Mucosa of descending colon (tissue), 3 donors: ENCODE data around the gene VAV3. TPM values are rescaled to one million over a fixed set of nuclear protein-coding genes. Genes with fewer than 3 reads are reported as not detected.
A peak's percentile ranks its signal among the peaks of the same experiment; 100 is the strongest.

Source experiments
- ATAC-seq: fragments of 200-7000 bp; cut with Tn5 transposase; one replicate; pipeline ENCODE4 v1.9.1; 2020; ENCODE audit warnings: mild to moderate bottlenecking, moderate library complexity
- DNase-seq, 3 donors: peaks; one replicate each; pipeline ENCODE4 v3.0.0-alpha.2; 2020
- H3K36me3 ChIP-seq: fragments of 200-600 bp; one replicate; pipeline ENCODE4 v1.8.0; 2021; ENCODE audit warnings: low read depth, mild to moderate bottlenecking
- H3K4me1 ChIP-seq: fragments of 200-600 bp; one replicate; pipeline ENCODE4 v1.8.0; 2021; ENCODE audit warnings: low read depth, mild to moderate bottlenecking
- H3K4me3 ChIP-seq: fragments of 200-600 bp; one replicate; pipeline ENCODE4 v1.8.0; 2021; ENCODE audit warnings: mild to moderate bottlenecking
- H3K9me3 ChIP-seq: fragments of 200-600 bp; one replicate; pipeline ENCODE4 v1.8.0; 2021; ENCODE audit warnings: mild to moderate bottlenecking
- CTCF ChIP-seq: fragments of 200-600 bp; IDR thresholded peaks from one replicate; pipeline ENCODE4 v1.8.0; 2022; ENCODE audit warnings: antibody characterized with exemption, mild to moderate bottlenecking
- intact Hi-C, 2 donors: fragments of 100-400 bp; cut with DNase I in 1 of 2; cut with micrococcal nuclease in 1 of 2; formaldehyde crosslinking; loops; one replicate each; pipeline versions ENCODE4 v1.11.0 to v1.11.1; 2022; cut with DNase I, micrococcal nuclease
- total RNA-seq, 3 donors: library from RNA; stranded (reverse); fragmentation: NEBNext Ultra II Directional in 2 of 3; extraction: Animal tissue kit (Norgen Biotek cat#: 25700) in 2 of 3; gene quantifications; one replicate each; pipeline versions ENCODE4 v1.2.1 to v1.2.4, GENCODE V29; 2021 to 2023
- donor health status: DM: no; HTN: no; CAD: no; lungs with moderate emphysema.
- donor health status: DM: no; HTN: no; CAD: no.
- donor health status: DM: no; HTN: yes; CAD: no.

Gene VAV3
- total RNA-seq, 3 donors from 2014 or later: 41.3 to 142 (median 101) TPM

DNA sequence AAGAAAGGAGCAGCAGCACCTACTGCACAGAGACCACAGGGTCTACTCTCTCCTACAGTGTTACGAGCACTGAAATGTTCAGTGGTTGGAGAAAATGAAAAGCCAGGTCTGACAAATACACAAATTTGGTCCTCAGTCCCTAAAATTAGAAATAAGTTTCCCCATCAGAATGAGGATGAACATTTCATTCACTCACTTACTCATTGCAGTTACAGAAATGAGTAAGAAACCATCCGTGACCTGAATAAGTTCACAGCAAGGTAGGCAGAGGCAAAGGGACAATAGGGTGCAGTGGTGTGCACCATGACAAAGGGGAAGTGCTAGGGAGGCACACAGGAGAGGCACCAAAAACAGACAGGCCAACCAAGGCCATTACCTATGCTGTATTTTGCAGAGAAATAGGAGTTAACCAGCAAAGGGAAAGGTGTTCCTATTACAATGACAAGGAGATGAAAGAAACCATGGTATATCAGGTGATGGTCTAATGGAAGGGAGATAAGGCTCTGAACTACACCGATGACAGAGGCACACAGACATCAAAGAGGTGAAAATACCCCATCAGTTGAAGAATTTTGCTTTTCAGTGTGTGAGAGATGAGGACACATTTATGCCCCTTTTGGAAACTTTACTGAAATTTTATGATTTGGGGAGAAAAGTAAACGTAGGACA is 29.4 kb downstream of the VAV3 start:
- H3K4me3 ChIP-seq: no peak overlapping the region
- no peaks in the 10 kb centered on the region for H3K4me1 ChIP-seq
- peak; percentile 67 for ATAC-seq
- no peaks in the 10 kb centered on the region for H3K36me3 ChIP-seq
- no peaks in the 10 kb centered on the region for H3K9me3 ChIP-seq
- no peak for DNase-seq
- intact Hi-C loops: no loop called here
- no peak for TF ChIP-seq CTCF

DNA sequence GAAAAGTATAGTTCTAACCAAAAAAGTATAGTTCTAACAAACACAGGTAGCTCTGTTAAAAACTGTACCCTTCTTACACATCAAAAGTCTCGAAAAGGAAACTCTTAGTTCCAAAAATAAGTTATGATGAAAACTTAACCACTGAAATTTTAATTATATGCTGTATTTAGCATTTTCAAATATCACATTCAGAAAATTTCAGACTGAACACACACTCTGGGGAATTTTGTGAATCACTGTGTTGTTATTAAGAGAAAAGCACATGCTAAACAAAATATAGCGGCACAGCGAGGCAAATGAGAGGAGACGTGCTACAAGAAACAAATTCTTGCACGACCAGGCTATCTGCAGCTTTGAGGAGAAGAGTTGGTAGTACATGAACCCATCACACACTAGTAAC is 30.4 kb downstream of the VAV3 start:
- no peak overlapping the region for H3K4me3 ChIP-seq
- TF ChIP-seq CTCF: no peak
- no peak for DNase-seq
- H3K4me1 ChIP-seq: no peaks in the 10 kb centered on the region
- no peaks in the 10 kb centered on the region for H3K9me3 ChIP-seq
- intact Hi-C loops: no loop called here
- no peaks in the 10 kb centered on the region for H3K36me3 ChIP-seq
- no peak for ATAC-seq

DNA sequence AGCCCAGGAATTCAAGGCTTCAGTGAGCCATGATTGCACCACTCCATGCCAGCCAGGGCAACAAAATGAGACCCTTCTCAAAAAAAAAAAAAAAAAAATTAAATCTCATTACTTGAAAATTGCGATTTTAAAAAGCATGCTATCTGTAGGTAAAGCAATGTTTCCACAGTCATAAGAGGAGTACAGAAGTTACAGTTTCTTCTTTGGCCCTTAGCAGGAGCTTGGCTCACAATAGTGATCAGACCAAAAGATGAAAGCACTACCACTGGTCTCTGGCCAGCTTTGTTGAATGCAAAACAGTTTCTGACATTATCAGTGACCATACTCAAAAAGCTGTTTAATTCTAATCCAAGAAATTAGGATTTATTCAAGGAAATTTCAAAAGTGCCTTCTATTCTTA is 31.2 kb downstream of the VAV3 start:
- DNase-seq (no peak), ATAC-seq (no peak)
- no peaks in the 10 kb centered on the region for H3K36me3 ChIP-seq
- H3K4me3 ChIP-seq: no peak overlapping the region
- no peak for TF ChIP-seq CTCF
- no peaks in the 10 kb centered on the region for H3K4me1 ChIP-seq
- no peaks in the 10 kb centered on the region for H3K9me3 ChIP-seq
- intact Hi-C loops: no loop called here

- ATAC-seq (no peak), DNase-seq (no peak)
- no peaks in the 10 kb centered on the region for H3K4me1 ChIP-seq
- TF ChIP-seq CTCF: no peak
- H3K4me3 ChIP-seq: no peak overlapping the region
- H3K9me3 ChIP-seq: no peaks in the 10 kb centered on the region
- no peaks in the 10 kb centered on the region for H3K36me3 ChIP-seq
- intact Hi-C loops: no loop called here
Measured at GRCh38 chr1:107930292-107930691, 34.7 kb downstream of the VAV3 start.

DNA sequence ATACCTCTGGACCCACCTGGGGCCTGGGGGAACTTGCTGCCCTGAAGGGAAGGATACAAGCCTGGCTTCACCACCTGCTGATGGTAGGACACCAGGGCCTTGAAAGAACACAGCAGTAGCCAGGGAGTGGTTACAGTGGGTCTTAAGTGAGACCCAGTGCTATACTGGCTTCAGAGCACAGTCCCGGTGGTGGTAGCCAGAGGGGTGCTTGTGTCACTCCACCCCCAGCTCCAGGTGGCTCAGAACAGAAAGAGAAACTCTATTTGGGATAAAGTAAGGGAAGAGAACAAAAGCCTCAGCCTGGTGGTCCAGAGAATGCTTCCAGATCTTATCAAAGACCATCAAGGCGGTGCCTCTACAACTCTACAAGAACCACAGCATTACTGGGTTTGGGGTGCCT is 37.2 kb downstream of the VAV3 start:
- Histone ChIP-seq H3K4me3 (no peak overlapping the region), H3K9me3 (no peaks in the 10 kb centered on the region), H3K36me3 (no peaks in the 10 kb centered on the region), H3K4me1 (no peaks in the 10 kb centered on the region)
- no peak for TF ChIP-seq CTCF
- DNase-seq (no peak), ATAC-seq (no peak)
- intact Hi-C loops: no loop called here
